Measurements from ENCODE around the gene ALAD.
"Not testable (repeated sequence)": the region's sequence is repeated elsewhere in the genome, so short reads cannot be mapped to it uniquely, and the experiment has no call there.

The ALAD gene

GRCh38 chr9:113397203-113397631 is 3.9 kb downstream of the ALAD start:
- no peak for DNase-seq

- DNase-seq: no peak
Observed at GRCh38 chr9:113395000-113395861, 5.9 kb downstream of the ALAD start.

GRCh38 chr9:113393281-113393680 is 7.8 kb downstream of the ALAD start:
- no peak for DNase-seq

GRCh38 chr9:113391917-113392316 is 9.2 kb downstream of the ALAD start:
- no peak for DNase-seq

GRCh38 chr9:113390192-113390960 is 10.7 kb downstream of the ALAD start:
- no peak for DNase-seq

- no peak for DNase-seq
Observed at GRCh38 chr9:113389451-113389850, 11.6 kb downstream of the ALAD start.

- DNase-seq: no peak
Observed at GRCh38 chr9:113388833-113389232, 12.3 kb downstream of the ALAD start.

GRCh38 chr9:113387560-113388230 is 13.4 kb downstream of the ALAD start:
- no peak for DNase-seq

GRCh38 chr9:113386571-113387393 is 14.3 kb downstream of the ALAD start:
- DNase-seq: no peak

GRCh38 chr9:113381909-113382411 is 19.1 kb downstream of the ALAD start:
- no peak for DNase-seq

- DNase-seq: not testable (repeated sequence)
Observed at GRCh38 chr9:113381441-113381840, 19.6 kb downstream of the ALAD start.

GRCh38 chr9:113380869-113381378 is 20.2 kb downstream of the ALAD start:
- no peak for DNase-seq

GRCh38 chr9:113379829-113380210 is 21.3 kb downstream of the ALAD start:
- DNase-seq: not testable (repeated sequence)

GRCh38 chr9:113379094-113379828 is 21.8 kb downstream of the ALAD start:
- DNase-seq: not testable (repeated sequence)

- peak; percentile 0 for DNase-seq
Observed at GRCh38 chr9:113376634-113377567, 24.2 kb downstream of the ALAD start, which contains the start of gene HDHD3. TSS of gene HDHD3 (minus strand) at chr9:113376986. CDS start at chr9:113374354, 2,632 bp downstream.

- DNase-seq: no peak
Observed at GRCh38 chr9:113375057-113376023, 25.7 kb downstream of the ALAD start.

- no peak for DNase-seq
Observed at GRCh38 chr9:113373676-113374392, 27.2 kb downstream of the ALAD start.

GRCh38 chr9:113373256-113373655 is 27.8 kb downstream of the ALAD start:
- no peak for DNase-seq

Measured in NCI-H1436 treated with DMSO at 0.1 percent for 48 hours (cell line).